GM18511 (cell line): Measurements from ENCODE around the gene PEX11G.
"Not testable (repeated sequence)": the region's sequence is repeated elsewhere in the genome, so short reads cannot be mapped to it uniquely, and the experiment has no call there.

Source experiments
- ATAC-seq: cut with Tn5 transposase; IDR thresholded peaks from one replicate; pipeline ENCODE4 v1.9.1; 2021; ENCODE audit warnings: mild to moderate bottlenecking, moderate library complexity; ENCODE audit not compliant: unreplicated experiment

The PEX11G gene

GRCh38 chr19:7441468-7442146 lies 47.2 kb downstream of the PEX11G start:
- ATAC-seq, result no peak

GRCh38 chr19:7440188-7440975 lies 48.5 kb downstream of the PEX11G start:
- no peak for ATAC-seq

GRCh38 chr19:7435586-7435985 lies 53.2 kb downstream of the PEX11G start:
- ATAC-seq, result no peak

GRCh38 chr19:7434391-7434790 lies 54.4 kb downstream of the PEX11G start:
- no peak for ATAC-seq

- not testable (repeated sequence) for ATAC-seq
These were observed 55.4 kb downstream of the PEX11G start for GRCh38 chr19:7433456-7433855.

GRCh38 chr19:7429638-7430282 lies 59.1 kb downstream of the PEX11G start:
- ATAC-seq, result no peak

- no peak for ATAC-seq
These were observed 60.2 kb downstream of the PEX11G start for GRCh38 chr19:7428651-7429113.

- ATAC-seq, result no peak
These were observed 60.9 kb downstream of the PEX11G start for GRCh38 chr19:7427944-7428343.

GRCh38 chr19:7426986-7427385 lies 61.8 kb downstream of the PEX11G start:
- ATAC-seq, result no peak
